Nephron progenitor cell (in vitro differentiated cells): ENCODE results near the gene LRRC9.
"Not testable (repeated sequence)": the region's sequence is repeated elsewhere in the genome, so short reads cannot be mapped to it uniquely, and the experiment has no call there.

Experiments
- DNase-seq: peaks from one replicate; pipeline ENCODE4 v3.0.0; 2021
- H3K27ac Mint-ChIP-seq: 2 replicates; pipeline ENCODE4 v1.8.0; 2021; ENCODE audit warnings: mild to moderate bottlenecking, moderate library complexity, mixed read lengths
- H3K27me3 Mint-ChIP-seq: 2 replicates; pipeline ENCODE4 v1.8.0; 2021; ENCODE audit warnings: mild to moderate bottlenecking, low read depth, mixed read lengths; ENCODE audit not compliant: poor library complexity
- H3K36me3 Mint-ChIP-seq: 2 replicates; pipeline ENCODE4 v1.8.0; 2021; ENCODE audit warnings: low read depth, mixed read lengths
- H3K4me1 Mint-ChIP-seq: 2 replicates; pipeline ENCODE4 v1.8.0; 2021; ENCODE audit warnings: mixed read lengths
- H3K4me3 Mint-ChIP-seq: 2 replicates; pipeline ENCODE4 v1.8.0; 2021; ENCODE audit warnings: mild to moderate bottlenecking, moderate library complexity, mixed read lengths
- H3K9me3 Mint-ChIP-seq: 2 replicates; pipeline ENCODE4 v1.8.0; 2021; ENCODE audit warnings: mild to moderate bottlenecking, moderate library complexity, mixed read lengths
- CTCF ChIP-seq: fragments of 200-600 bp; sonication (generic); IDR thresholded peaks from 2 replicates; pipeline ENCODE4 v1.5.0; 2021; ENCODE audit warnings: antibody characterized with exemption

The LRRC9 gene

GRCh38 chr14:59936145-59936544 is 16.2 kb downstream of the LRRC9 start:
- DNase-seq: no peak
- no peak for TF ChIP-seq CTCF
- Mint-ChIP-seq H3K27ac (no peak overlapping the region), H3K27me3 (no peaks in the 10 kb centered on the region), H3K9me3 (no peaks in the 10 kb centered on the region), H3K4me1 (peaks cover 11% of the 10 kb centered on the region), H3K36me3 (no peaks in the 10 kb centered on the region), H3K4me3 (no peak overlapping the region)

- Mint-ChIP-seq H3K27me3 (no peaks in the 10 kb centered on the region), H3K4me1 (peaks cover 11% of the 10 kb centered on the region), H3K36me3 (no peaks in the 10 kb centered on the region), H3K9me3 (no peaks in the 10 kb centered on the region), H3K4me3 (no peak overlapping the region), H3K27ac (no peak overlapping the region)
- DNase-seq: no peak
- TF ChIP-seq CTCF: no peak
Measured at GRCh38 chr14:59939828-59940227, 19.9 kb downstream of the LRRC9 start.

- H3K36me3 Mint-ChIP-seq, H3K4me1 Mint-ChIP-seq, DNase-seq, H3K9me3 Mint-ChIP-seq, H3K4me3 Mint-ChIP-seq, H3K27me3 Mint-ChIP-seq, H3K27ac Mint-ChIP-seq: not testable (repeated sequence)
Measured at GRCh38 chr14:59942296-59942862, 22.4 kb downstream of the LRRC9 start.

- Mint-ChIP-seq H3K36me3 (no peaks in the 10 kb centered on the region), H3K27me3 (no peaks in the 10 kb centered on the region), H3K4me1 (no peaks in the 10 kb centered on the region), H3K9me3 (peaks cover 7% of the 10 kb centered on the region), H3K4me3 (no peak overlapping the region), H3K27ac (no peak overlapping the region)
- DNase-seq: no peak
- no peak for TF ChIP-seq CTCF
Measured at GRCh38 chr14:59944909-59945308, 25.0 kb downstream of the LRRC9 start.

- H3K4me1 Mint-ChIP-seq, H3K27ac Mint-ChIP-seq, DNase-seq, H3K27me3 Mint-ChIP-seq: not testable (repeated sequence)
- Mint-ChIP-seq H3K36me3 (peaks cover 49% of the 10 kb centered on the region), H3K9me3 (peaks cover 58% of the 10 kb centered on the region), H3K4me3 (peak overlapping the region; percentile 82)
Measured at GRCh38 chr14:59952141-59952540, 32.2 kb downstream of the LRRC9 start.

GRCh38 chr14:59957890-59958289 is 37.9 kb downstream of the LRRC9 start:
- DNase-seq, H3K4me1 Mint-ChIP-seq, H3K27me3 Mint-ChIP-seq, H3K27ac Mint-ChIP-seq, H3K4me3 Mint-ChIP-seq: not testable (repeated sequence)
- Mint-ChIP-seq H3K9me3 (peaks cover 63% of the 10 kb centered on the region), H3K36me3 (peaks cover 62% of the 10 kb centered on the region)

GRCh38 chr14:59959668-59960067 is 39.7 kb downstream of the LRRC9 start:
- peaks cover 44% of the 10 kb centered on the region for H3K36me3 Mint-ChIP-seq
- DNase-seq: no peak
- TF ChIP-seq CTCF: no peak
- H3K27ac Mint-ChIP-seq: no peak overlapping the region
- H3K9me3 Mint-ChIP-seq: peaks cover 45% of the 10 kb centered on the region
- no peak overlapping the region for H3K4me3 Mint-ChIP-seq
- H3K27me3 Mint-ChIP-seq: no peaks in the 10 kb centered on the region
- H3K4me1 Mint-ChIP-seq: peaks cover 5% of the 10 kb centered on the region
